ENCODE measurements around the gene MEGF11.
"Not testable (repeated sequence)": the region's sequence is repeated elsewhere in the genome, so short reads cannot be mapped to it uniquely, and the experiment has no call there.

GRCh38 chr15:66262837-66263236 is 9.3 kb upstream of the MEGF11 start:
- not testable (repeated sequence) for TF ChIP-seq POLR2A, CTCF (IDR thresholded peaks at IDR 0.05)
